Smooth muscle cell (in vitro differentiated cells): ENCODE results near the gene ZBTB48. TPM values are rescaled to one million over a fixed set of nuclear protein-coding genes. Genes with fewer than 3 reads are reported as not detected.
A peak's percentile ranks its signal among the peaks of the same experiment; 100 is the strongest.

Source experiments
- DNase-seq: peaks from one replicate; lab custom pipeline; 2025; ENCODE audit not compliant: unreplicated experiment; lab: John Stamatoyannopoulos, UW
- H2AFZ ChIP-seq: fragments of 200-600 bp; sonication (generic); 2 replicates; pipeline ENCODE4 v1.6.0; 2016; ENCODE audit warnings: antibody characterized with exemption, low read depth, mild to moderate bottlenecking
- H3F3A ChIP-seq: fragments of 200-600 bp; sonication (generic); 2 replicates; pipeline ENCODE4 v1.6.0; 2017; ENCODE audit warnings: antibody characterized with exemption, low read depth
- H3K27ac ChIP-seq: fragments of 200-600 bp; sonication (generic); 2 replicates; pipeline ENCODE4 v1.5.1; 2016; ENCODE audit warnings: low read depth, mild to moderate bottlenecking
- H3K27me3 ChIP-seq: fragments of 200-600 bp; sonication (generic); 2 replicates; pipeline ENCODE4 v1.6.1; 2016; ENCODE audit warnings: low read depth, mild to moderate bottlenecking
- H3K36me3 ChIP-seq: fragments of 200-600 bp; sonication (generic); 2 replicates; pipeline ENCODE4 v1.5.1; 2016; ENCODE audit warnings: low read depth
- H3K4me1 ChIP-seq: fragments of 200-600 bp; sonication (generic); 2 replicates; pipeline ENCODE4 v1.5.1; 2016; ENCODE audit warnings: low read depth
- H3K4me2 ChIP-seq: fragments of 200-600 bp; sonication (generic); 2 replicates; pipeline ENCODE4 v1.6.0; 2016; ENCODE audit warnings: mild to moderate bottlenecking
- H3K4me3 ChIP-seq: fragments of 200-600 bp; sonication (generic); 2 replicates; pipeline ENCODE4 v1.5.1; 2016; ENCODE audit warnings: mild to moderate bottlenecking
- H3K79me2 ChIP-seq: fragments of 200-600 bp; sonication (generic); 2 replicates; pipeline ENCODE4 v1.6.0; 2016; ENCODE audit warnings: low read depth, mild to moderate bottlenecking
- H3K9ac ChIP-seq: fragments of 200-600 bp; sonication (generic); 2 replicates; pipeline ENCODE4 v1.6.0; 2016; ENCODE audit warnings: low read depth
- H3K9me3 ChIP-seq: fragments of 200-600 bp; sonication (generic); replicated peaks from 2 replicates; pipeline ENCODE4 v1.5.1; 2016; ENCODE audit warnings: low read depth
- H4K20me1 ChIP-seq: fragments of 200-600 bp; sonication (generic); 2 replicates; pipeline ENCODE4 v1.6.0; 2016; ENCODE audit warnings: low read depth
- WGBS: methylation state at CpG from one replicate; pipeline ENCODE4 v1.1.7; 2016; ENCODE audit warnings: low lambda C conversion rate; 5-methylcytosine and 5-hydroxymethylcytosine counted together
- polyA plus RNA-seq: library from polyadenylated mRNA; unstranded; fragments of >200 nt; fragmentation: Nextera tagmentation; extraction: Ambion mirVana; gene quantifications from 2 replicates; pipeline ENCODE4 v1.2.1, GENCODE V29; 2016
- total RNA-seq: library from RNA; depleted of rRNA; stranded (reverse); fragments of >200 nt; gene quantifications from 2 replicates; pipeline ENCODE4 v1.2.3, GENCODE V29; 2014
- TF ChIP-seq, protein P1 (sequence below): fragments of 200-600 bp; sonication (generic); IDR thresholded peaks from 2 replicates; pipeline ENCODE4 v1.5.1; 2017; ENCODE audit warnings: borderline replicate concordance, mild to moderate bottlenecking, antibody characterized with exemption; ENCODE audit not compliant: insufficient read depth, poor library complexity, severe bottlenecking

ZBTB48 gene
- total and polyA plus RNA-seq, 2 experiments from 2014 or later = 9.7 to 16.3 TPM

GRCh38 chr1:6631058-6631457 is 51.3 kb downstream of the ZBTB48 start:
- H2AFZ ChIP-seq = no peak overlapping the region
- H3K27me3 ChIP-seq = no peaks in the 10 kb centered on the region
- H3K4me2 ChIP-seq = no peak overlapping the region
- H4K20me1 ChIP-seq = peaks cover 23% of the 10 kb centered on the region
- peaks cover 5% of the 10 kb centered on the region for H3K4me1 ChIP-seq
- H3K79me2 ChIP-seq = peaks cover 27% of the 10 kb centered on the region
- no peak overlapping the region for H3K27ac ChIP-seq
- H3K36me3 ChIP-seq = no peaks in the 10 kb centered on the region
- H3F3A ChIP-seq = no peaks in the 10 kb centered on the region
- DNase-seq = no peak
- H3K4me3 ChIP-seq = no peak overlapping the region
- no peaks in the 10 kb centered on the region for H3K9me3 ChIP-seq
- TF ChIP-seq, protein P1, sequence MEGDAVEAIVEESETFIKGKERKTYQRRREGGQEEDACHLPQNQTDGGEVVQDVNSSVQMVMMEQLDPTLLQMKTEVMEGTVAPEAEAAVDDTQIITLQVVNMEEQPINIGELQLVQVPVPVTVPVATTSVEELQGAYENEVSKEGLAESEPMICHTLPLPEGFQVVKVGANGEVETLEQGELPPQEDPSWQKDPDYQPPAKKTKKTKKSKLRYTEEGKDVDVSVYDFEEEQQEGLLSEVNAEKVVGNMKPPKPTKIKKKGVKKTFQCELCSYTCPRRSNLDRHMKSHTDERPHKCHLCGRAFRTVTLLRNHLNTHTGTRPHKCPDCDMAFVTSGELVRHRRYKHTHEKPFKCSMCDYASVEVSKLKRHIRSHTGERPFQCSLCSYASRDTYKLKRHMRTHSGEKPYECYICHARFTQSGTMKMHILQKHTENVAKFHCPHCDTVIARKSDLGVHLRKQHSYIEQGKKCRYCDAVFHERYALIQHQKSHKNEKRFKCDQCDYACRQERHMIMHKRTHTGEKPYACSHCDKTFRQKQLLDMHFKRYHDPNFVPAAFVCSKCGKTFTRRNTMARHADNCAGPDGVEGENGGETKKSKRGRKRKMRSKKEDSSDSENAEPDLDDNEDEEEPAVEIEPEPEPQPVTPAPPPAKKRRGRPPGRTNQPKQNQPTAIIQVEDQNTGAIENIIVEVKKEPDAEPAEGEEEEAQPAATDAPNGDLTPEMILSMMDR = no peak
- WGBS = over 99% methylated on average over 8 of the region's 8 CpGs
- H3K9ac ChIP-seq = no peak overlapping the region

DNA sequence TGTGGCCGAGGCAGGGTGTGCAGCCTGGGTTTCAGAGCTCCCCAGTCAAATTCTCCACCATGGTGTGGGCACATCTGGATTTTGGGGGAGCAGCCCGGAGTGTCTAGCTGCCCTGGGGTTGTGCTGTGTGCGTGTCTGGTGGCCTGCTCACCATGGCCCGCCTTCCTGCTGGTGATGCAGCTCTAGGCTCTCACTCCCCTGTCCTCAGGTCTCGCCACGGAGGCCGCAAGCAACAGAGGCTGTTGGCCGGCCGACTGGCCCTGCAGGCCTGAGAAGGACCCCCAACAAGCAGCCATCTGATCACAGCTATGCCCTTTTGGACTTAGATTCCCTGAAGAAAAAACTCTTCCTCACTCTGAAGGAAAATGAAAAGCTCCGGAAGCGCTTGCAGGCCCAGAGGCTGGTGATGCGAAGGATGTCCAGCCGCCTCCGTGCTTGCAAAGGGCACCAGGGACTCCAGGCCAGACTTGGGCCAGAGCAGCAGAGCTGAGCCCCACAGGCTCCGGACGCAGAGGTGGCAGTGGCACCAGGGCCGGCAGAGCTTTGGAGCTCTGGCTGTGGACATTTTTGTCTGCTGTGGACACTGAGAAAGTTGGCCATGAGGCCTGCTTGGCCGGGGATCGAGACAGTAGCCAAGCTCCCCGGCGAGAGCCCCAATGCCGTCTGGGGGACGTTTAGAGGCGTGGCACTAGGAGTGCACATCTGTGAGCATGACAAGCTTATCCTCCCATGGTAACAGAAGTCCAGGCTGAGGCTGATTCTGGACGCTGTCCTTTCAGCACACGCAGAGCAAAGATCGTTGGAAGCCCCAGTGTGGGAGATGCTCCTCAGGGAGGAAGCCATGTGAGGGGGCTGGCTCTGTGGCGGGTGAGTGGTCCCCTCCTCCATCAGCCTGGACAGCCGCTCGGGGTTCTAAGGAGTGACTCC is 53.1 kb downstream of the ZBTB48 start:
- no peak overlapping the region for H3K4me2 ChIP-seq
- H3K9me3 ChIP-seq = no peaks in the 10 kb centered on the region
- no peak overlapping the region for H3K27ac ChIP-seq
- H3K4me3 ChIP-seq = no peak overlapping the region
- no peaks in the 10 kb centered on the region for H3K36me3 ChIP-seq
- H3K79me2 ChIP-seq = peaks cover 9% of the 10 kb centered on the region
- H2AFZ ChIP-seq = no peak overlapping the region
- 97% methylated on average over 30 of the region's 30 CpGs for WGBS
- H3K27me3 ChIP-seq = no peaks in the 10 kb centered on the region
- no peak for DNase-seq
- peaks cover 7% of the 10 kb centered on the region for H4K20me1 ChIP-seq
- H3K4me1 ChIP-seq = no peaks in the 10 kb centered on the region
- no peaks in the 10 kb centered on the region for H3F3A ChIP-seq
- no peak overlapping the region for H3K9ac ChIP-seq
- TF ChIP-seq, protein P1 = no peak

DNA sequence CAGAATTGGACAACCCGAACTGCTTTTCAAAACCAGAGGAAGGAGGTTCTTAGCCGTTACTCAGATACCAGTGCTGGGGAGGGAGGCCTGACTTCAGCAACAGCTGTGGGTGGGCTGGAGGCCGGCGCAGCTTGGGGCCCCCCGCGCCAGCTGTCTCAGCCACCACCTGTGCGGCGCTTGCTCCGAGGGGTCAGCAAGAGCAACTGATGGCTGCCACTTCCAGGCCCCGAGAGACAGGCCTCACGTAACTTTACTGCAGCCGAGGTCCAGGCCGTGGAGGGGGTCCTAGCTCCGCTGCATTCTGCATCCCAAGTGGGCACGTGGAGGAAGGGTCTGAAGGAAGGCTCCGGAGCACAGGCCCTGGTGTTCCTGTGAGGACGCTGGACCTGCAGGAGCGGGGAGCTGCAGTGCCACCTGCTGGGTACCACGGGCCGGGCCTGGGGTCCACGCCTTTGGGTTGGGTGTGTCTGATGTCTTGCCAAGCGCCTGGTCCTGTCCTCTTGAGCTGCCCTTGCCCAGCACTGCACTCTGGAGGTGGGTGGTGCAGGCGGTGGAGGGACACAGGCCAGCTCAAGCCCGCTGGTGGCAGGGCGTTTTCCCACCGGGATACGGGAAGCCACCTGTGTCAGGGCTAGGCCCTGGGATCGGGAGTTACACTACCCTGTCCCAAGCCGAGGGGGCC is 54.7 kb downstream of the ZBTB48 start:
- no peak overlapping the region for H3K4me3 ChIP-seq
- WGBS = 86% methylated on average over 29 of the region's 29 CpGs
- no peaks in the 10 kb centered on the region for H3K9me3 ChIP-seq
- no peak overlapping the region for H3K9ac ChIP-seq
- no peak overlapping the region for H2AFZ ChIP-seq
- H4K20me1 ChIP-seq = no peaks in the 10 kb centered on the region
- no peaks in the 10 kb centered on the region for H3K27me3 ChIP-seq
- H3K36me3 ChIP-seq = no peaks in the 10 kb centered on the region
- no peaks in the 10 kb centered on the region for H3K79me2 ChIP-seq
- no peak for DNase-seq
- no peaks in the 10 kb centered on the region for H3F3A ChIP-seq
- H3K4me2 ChIP-seq = no peak overlapping the region
- no peak overlapping the region for H3K27ac ChIP-seq
- H3K4me1 ChIP-seq = no peaks in the 10 kb centered on the region
- TF ChIP-seq, protein P1 = peak; percentile 28
